Stimulated activated naive B cell treated with anti-CD40 and anti-IgM and Interleukin-4, amounts not matched to agents 10 μg/mL and 1 μg/mL and 100 μg/mL, for 72 hours (primary cell): ENCODE data around the gene FAM3B.
A peak's percentile ranks its signal among the peaks of the same experiment; 100 is the strongest.

Experiments used
- ATAC-seq, 2 donors: fragments of 150-1000 bp; cut with Tn5 transposase; replicated peaks; 2 replicates each; pipeline ENCODE4 v1.10.0; 2021; ENCODE audit warnings: moderate library complexity in 1 of 2
- DNase-seq: peaks from one replicate; pipeline ENCODE4 v3.0.0; 2021
- H3K27ac Mint-ChIP-seq: one replicate; pipeline ENCODE4 v1.8.0; 2022; ENCODE audit warnings: mild to moderate bottlenecking, mixed read lengths
- H3K27me3 Mint-ChIP-seq, 2 donors: one replicate each; pipeline ENCODE4 v1.8.0; 2022; ENCODE audit warnings: mixed read lengths in 2 of 2
- H3K36me3 Mint-ChIP-seq, 2 donors: one replicate each; pipeline ENCODE4 v1.8.0; 2022; ENCODE audit warnings: mixed read lengths in 2 of 2, mild to moderate bottlenecking in 1 of 2
- H3K4me1 Mint-ChIP-seq, 2 donors: one replicate each; pipeline ENCODE4 v1.8.0; 2022; ENCODE audit warnings: mixed read lengths in 2 of 2, mild to moderate bottlenecking in 1 of 2
- H3K4me3 Mint-ChIP-seq, 2 donors: one replicate each; pipeline ENCODE4 v1.8.0; 2022; ENCODE audit warnings: mild to moderate bottlenecking in 2 of 2, mixed read lengths in 2 of 2, moderate library complexity in 1 of 2
- H3K9me3 Mint-ChIP-seq, 2 donors: one replicate each; pipeline ENCODE4 v1.8.0; 2022; ENCODE audit warnings: mixed read lengths in 2 of 2, mild to moderate bottlenecking in 1 of 2

Gene FAM3B

DNA sequence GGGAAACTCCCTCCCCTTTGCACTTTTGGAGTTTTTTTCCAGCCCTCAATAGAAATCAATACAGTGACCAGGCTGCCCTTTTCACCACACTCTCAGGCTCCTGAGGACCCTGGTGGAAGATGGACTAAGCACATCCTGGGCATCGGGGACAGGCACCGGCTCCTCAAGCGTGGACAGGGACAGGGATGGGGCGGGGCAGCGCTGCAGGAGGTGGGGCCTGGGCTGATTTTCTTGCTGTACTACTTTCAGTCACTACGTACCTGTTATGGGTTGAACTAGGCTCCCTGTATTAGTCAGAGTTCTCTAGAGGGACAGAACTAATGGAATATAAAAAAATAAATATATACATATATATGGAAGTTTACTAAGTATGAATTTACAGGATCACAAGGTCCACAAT lies 47.7 kb downstream of the FAM3B start:
- H3K4me3 Mint-ChIP-seq: no peak overlapping the region
- no peaks in the 10 kb centered on the region for H3K27me3 Mint-ChIP-seq
- H3K36me3 Mint-ChIP-seq: no peaks in the 10 kb centered on the region
- peaks cover 41 to 65% of the 10 kb centered on the region in 2 donors for H3K4me1 Mint-ChIP-seq
- H3K9me3 Mint-ChIP-seq: no peaks in the 10 kb centered on the region
- no peak for ATAC-seq
- no peak overlapping the region for H3K27ac Mint-ChIP-seq
- no peak for DNase-seq

DNA sequence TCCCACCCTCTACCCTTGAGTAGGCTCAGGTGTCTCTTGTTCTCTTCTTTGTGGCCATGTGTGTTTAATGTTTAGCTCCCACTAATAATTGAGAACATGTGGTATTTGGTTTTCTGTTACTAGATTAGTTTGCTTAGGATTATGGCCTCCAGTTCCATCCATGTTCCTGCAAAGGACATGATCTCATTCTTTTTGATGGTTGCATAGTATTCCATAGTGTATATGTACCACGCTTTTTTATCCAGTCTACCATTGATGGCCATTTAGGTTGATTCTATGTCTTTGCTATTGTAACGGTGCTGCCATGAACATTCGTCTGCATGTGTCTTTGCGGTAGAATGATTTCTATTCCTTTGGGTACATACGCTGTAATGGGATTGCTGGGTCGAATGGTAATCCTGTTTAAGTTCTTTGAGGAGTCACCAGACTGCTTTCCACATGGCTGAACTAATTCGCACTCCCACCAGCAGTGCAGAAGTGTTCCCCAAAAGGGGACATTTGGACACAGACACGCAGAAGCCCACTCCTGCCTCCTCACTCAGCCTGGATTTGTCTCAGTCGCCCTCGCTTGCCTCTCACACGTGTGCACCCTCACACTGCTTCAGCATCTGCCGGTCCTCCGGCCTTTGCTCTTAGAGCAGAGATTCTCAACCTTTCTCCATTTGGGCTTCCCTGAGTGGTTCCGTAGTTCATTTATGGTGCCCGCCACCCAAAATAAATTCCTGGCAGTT lies 48.9 kb downstream of the FAM3B start:
- Mint-ChIP-seq H3K36me3 (no peaks in the 10 kb centered on the region), H3K4me3 (no peak overlapping the region), H3K9me3 (no peaks in the 10 kb centered on the region), H3K4me1 (peaks cover 50 to 76% of the 10 kb centered on the region in 2 donors), H3K27me3 (no peaks in the 10 kb centered on the region), H3K27ac (no peak overlapping the region)
- ATAC-seq (no peak), DNase-seq (no peak)

DNA sequence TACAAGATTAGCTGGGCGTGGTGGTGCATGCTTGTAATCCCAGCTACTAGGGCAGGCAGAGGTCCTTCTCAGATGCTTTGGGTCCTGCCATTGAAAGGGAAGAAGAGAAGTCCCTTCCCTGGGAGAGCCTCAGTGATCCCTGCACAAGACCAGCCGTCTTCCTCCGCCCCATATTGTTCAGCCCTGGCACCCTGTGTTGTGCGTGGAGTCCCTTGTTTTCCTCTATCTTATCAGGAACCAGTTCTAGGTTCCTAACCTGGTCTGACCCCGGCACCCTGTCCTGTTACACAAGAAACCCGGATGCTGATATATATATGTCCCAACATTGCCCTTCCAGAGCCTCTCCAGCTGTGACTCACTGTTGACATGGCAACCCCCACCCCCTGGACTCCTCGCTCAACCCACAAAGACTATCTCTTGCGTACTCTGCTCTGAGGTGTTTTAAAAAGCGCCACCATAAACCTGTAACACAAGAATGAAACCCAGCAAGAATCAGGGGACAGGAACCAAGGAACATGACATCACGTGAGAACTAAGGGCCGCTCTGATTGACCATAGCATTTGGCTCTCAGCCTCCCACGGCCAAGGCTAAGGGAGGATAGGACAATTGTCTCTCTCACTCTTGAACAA lies 50.0 kb downstream of the FAM3B start:
- no peaks in the 10 kb centered on the region for H3K27me3 Mint-ChIP-seq
- H3K4me3 Mint-ChIP-seq: no peak overlapping the region
- no peak for DNase-seq
- H3K36me3 Mint-ChIP-seq: no peaks in the 10 kb centered on the region
- peak overlapping the region; percentile 27 for H3K27ac Mint-ChIP-seq
- no peaks in the 10 kb centered on the region for H3K9me3 Mint-ChIP-seq
- H3K4me1 Mint-ChIP-seq: peaks cover 48 to 79% of the 10 kb centered on the region in 2 donors
- ATAC-seq: no peak

DNA sequence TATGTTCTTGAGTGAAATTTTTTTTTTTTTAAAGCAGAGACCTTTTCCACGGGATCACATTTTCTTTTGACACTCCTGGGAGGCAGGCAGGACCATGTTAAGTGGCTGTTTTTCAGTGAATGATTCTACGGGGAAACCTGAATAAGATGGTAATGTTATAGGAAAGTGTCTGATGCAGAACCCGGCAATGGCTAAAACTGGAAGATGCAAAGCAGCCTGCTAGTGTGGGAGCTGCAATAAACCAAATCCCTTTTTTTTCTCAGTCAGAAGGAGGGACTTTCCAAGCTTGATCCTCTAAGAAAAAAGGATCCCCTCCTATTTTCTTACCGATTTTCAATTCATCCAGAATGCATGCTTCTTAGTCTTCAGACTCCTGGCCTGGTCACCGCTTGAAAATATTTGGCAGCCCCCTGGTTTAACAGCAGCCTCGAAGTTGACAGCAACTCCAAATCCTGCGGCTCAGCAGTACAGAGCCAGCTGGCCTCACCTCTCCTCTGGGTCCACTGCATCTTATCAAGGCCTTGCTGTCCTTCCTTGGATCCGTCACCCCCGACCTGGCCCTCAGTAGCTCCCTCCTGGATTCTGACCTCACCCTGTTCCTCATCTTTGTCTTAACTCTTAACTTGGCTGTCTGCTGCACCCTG lies 50.8 kb downstream of the FAM3B start:
- H3K4me3 Mint-ChIP-seq: peak overlapping the region; percentile 58 to 62
- H3K27ac Mint-ChIP-seq: peak overlapping the region; percentile 26
- H3K36me3 Mint-ChIP-seq: no peaks in the 10 kb centered on the region
- H3K4me1 Mint-ChIP-seq: peaks cover 42 to 71% of the 10 kb centered on the region in 2 donors
- DNase-seq (no peak), ATAC-seq (peak; percentile 17 to 20)
- H3K9me3 Mint-ChIP-seq: no peaks in the 10 kb centered on the region
- no peaks in the 10 kb centered on the region for H3K27me3 Mint-ChIP-seq

DNA sequence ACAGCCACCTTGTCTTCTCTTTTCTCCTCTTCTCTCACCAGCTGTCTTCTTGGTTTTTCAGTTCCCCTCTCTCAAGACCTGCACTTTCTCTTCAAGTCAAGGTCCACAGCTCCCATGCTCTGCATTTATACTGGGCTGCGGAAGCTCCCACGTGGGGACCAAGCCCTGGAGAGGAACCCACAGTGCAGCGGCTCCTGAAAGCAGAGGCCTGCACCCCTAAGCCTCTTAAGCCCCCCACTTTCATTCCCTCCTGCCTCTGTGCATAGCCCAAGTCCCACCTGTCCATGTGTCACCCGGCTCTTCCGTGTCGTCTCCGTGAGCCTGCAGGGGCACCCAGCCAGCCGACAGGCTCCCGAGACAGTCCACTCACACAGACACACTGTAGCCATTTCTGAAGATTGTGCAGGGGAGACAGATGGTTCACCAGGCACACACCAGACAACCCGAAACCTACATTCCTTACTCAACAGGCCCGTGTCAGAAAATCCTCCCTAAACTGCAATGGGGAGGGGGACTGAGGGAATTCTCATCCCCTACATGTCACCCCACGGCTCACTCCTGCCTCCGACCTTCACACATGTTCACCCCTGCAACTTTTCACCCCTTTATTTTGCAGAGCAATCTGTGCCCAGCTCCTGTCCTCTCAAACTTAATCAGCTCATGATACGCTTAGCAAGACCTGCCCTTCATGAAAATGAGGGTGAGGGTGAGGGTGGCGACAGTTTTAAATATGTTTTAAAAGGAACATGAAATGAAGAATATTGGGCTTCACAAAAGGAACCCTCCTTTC lies 51.5 kb downstream of the FAM3B start:
- DNase-seq (peak; percentile 64), ATAC-seq (peak; percentile 83 to 90)
- H3K36me3 Mint-ChIP-seq: no peaks in the 10 kb centered on the region
- H3K9me3 Mint-ChIP-seq: no peaks in the 10 kb centered on the region
- peak overlapping the region; percentile 58 to 62 for H3K4me3 Mint-ChIP-seq
- H3K27ac Mint-ChIP-seq: peak overlapping the region; percentile 90
- H3K27me3 Mint-ChIP-seq: no peaks in the 10 kb centered on the region
- H3K4me1 Mint-ChIP-seq: peaks cover 38 to 64% of the 10 kb centered on the region in 2 donors

DNA sequence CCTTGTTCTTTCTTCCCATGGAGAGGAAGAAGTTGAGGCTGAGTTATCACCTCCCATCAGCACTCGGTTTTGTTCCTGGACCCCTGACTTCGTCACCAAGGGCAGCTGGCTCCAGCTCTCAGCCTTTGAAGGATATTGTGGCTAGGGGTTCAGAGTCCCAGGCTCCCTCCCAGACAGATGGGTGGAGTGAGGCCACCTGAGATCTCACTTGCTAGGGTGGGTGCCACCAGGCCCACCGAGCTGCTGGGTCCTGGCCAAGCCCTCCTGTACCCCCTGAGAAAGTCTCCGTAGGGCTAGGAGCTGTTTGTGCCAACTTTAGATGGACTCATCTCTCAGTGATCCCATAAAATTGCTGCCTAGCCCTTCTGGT lies 52.1 kb downstream of the FAM3B start:
- ATAC-seq: no peak
- Mint-ChIP-seq H3K36me3 (no peaks in the 10 kb centered on the region), H3K9me3 (no peaks in the 10 kb centered on the region), H3K27ac (peak overlapping the region; percentile 90), H3K4me1 (peaks cover 37 to 58% of the 10 kb centered on the region in 2 donors), H3K27me3 (no peaks in the 10 kb centered on the region), H3K4me3 (peak overlapping the region; percentile 80 to 82)
- DNase-seq: no peak

DNA sequence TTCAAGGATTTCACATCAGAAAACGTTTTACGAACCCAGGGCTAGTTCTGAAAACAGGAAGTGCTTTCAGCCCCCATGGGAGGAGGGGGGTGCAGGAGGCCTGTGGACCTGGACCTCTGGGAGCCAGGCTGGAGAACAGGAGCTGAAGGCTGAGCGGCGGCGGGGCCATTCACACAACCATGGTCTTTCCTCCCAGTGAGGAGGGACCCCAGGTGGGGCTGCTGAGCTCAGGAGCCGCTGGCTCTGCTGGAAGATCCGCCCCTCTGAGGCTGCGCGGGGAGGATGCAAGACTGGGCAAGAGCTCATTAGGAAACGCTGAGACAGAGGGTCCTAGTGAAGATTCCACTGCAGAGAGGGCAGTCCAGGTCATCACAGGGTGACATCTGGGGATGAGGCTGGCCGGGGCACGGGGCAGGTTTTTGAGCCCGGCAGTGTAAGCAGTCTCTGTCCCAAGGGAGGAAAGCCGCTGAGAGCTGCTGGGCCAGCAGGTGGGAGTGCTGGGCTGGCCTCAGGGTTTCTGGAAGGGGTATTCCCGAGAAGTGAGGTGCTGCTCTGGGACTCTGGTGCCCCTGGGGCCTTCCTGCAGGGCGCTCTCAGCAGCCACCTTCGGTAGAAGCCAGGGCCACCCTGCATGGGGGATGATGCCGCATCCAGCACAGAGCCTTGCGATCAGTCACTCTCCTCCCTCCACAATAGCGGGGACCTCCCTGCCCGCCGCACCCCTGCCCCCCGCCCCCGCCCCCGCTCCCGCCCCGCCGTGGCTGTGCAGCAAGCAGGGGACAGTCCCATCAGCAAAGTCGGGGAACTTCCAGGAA lies 52.7 kb downstream of the FAM3B start:
- peak overlapping the region; percentile 90 for H3K27ac Mint-ChIP-seq
- DNase-seq (peak; percentile 59), ATAC-seq (peak; percentile 52 to 59)
- no peaks in the 10 kb centered on the region for H3K36me3 Mint-ChIP-seq
- H3K27me3 Mint-ChIP-seq: no peaks in the 10 kb centered on the region
- H3K9me3 Mint-ChIP-seq: no peaks in the 10 kb centered on the region
- peak overlapping the region; percentile 80 to 82 for H3K4me3 Mint-ChIP-seq
- H3K4me1 Mint-ChIP-seq: peaks cover 36 to 53% of the 10 kb centered on the region in 2 donors

DNA sequence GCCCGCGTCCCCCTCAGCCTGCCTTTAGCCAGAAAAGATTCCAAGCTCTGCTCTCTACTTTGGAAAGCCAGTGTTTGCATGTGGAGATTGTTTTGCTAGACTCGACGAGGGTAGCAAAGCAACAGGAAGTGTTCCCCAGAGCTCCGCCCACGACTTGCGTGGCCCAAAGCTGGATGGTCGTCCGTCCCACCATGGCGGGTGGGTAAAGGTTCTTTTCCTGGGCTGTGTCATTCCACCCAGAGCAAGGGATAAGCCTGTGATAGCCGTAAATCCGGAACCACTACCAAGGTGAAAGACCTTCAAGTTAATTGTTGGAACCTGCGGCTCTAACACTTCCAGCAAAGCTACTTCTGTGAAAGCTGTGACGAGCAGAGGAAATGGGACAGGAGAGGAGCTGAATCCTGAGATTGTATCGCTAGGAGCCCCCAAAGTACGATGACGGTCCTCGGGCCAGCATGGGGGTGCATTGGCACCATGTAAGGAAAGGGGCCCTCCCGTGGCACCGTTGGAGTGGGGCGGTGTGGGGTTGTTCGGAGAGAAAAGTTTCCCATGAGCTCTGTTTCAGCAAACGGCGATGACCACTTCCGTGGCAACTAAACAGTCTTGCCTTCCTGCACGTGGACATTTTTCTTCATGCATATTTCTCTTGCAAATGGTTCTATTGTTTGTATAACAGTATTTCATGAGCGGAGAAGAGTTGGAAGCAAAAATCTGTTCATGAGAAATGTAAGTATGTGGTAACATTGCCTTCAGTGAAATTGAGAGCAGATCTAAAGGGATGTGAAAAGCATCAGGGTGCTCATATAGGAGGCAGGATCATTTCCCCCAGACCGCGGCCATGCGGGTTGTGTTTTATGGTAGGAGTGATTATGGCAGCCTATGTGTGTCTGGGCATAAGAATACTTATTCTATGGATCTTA lies 53.6 kb downstream of the FAM3B start:
- Mint-ChIP-seq H3K27ac (peak overlapping the region; percentile 27), H3K36me3 (peaks cover 0 to 4% of the 10 kb centered on the region in 2 donors), H3K27me3 (no peaks in the 10 kb centered on the region), H3K4me1 (peaks cover 39 to 60% of the 10 kb centered on the region in 2 donors), H3K9me3 (no peaks in the 10 kb centered on the region), H3K4me3 (peak overlapping the region; percentile 80 to 82)
- DNase-seq (peak; percentile 35), ATAC-seq (peak; percentile 16 to 21)

DNA sequence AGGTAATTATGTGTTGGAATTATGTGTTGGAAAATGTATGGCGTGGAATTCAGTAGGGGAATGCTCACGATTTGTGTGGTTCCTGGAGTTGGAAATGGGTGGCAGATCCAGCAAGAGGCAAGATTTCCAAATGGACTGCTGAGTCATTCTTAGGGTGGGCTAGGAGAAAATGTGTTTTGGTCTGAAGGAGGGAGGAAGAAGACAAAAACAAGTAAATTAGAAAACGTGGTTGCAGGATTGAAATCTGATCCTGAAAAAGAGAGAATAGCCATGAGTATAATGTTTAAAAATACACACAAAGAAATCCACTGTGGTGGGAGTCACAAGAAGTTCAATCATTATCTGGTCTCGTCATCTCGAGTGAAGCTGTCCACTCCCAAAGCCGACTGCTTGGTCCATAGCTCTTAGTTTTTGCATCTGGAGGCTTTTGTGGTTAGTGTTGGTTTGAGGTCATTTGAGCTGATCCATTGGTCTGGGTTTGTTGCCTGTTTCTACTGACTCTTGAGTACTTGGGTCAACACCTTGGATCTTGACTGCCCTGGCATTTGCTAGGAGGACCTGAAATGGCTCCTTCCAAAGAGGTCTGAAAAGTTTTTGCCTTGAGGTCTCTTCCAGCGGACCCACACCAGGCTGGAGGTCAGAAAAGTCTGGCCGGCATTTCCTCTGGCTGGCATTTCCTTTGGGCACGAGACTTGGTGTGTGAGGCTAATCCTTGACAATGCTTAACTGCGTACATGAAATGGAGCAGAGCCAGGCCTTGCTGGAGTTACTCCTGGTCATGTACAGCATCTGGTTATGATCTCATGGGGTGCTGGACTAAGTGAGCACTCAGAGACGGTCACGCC lies 54.5 kb downstream of the FAM3B start:
- ATAC-seq (no peak), DNase-seq (no peak)
- H3K4me3 Mint-ChIP-seq: peak overlapping the region in 1 of 2 donors; percentile 82
- no peaks in the 10 kb centered on the region for H3K9me3 Mint-ChIP-seq
- peaks cover 0 to 4% of the 10 kb centered on the region in 2 donors for H3K36me3 Mint-ChIP-seq
- H3K4me1 Mint-ChIP-seq: peaks cover 39 to 59% of the 10 kb centered on the region in 2 donors
- H3K27ac Mint-ChIP-seq: no peak overlapping the region
- H3K27me3 Mint-ChIP-seq: no peaks in the 10 kb centered on the region

DNA sequence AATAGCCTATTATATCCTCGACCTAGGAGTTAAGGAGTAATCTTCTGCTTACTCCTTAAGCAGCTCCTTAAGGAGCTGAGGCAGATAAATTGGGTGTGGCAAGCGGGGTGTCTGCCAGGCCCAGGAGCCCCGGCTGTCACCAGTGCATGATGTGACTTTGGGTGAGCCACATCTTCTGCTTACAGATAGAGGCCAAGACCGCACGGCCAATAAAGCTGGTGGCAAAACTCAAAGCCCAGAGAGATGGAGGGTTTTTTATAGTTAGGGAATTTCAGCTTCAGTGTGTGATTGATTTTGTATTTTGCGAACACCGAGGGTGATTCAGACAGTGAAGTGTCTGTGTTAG lies 55.1 kb downstream of the FAM3B start:
- no peaks in the 10 kb centered on the region for H3K9me3 Mint-ChIP-seq
- DNase-seq: no peak
- no peak for ATAC-seq
- H3K36me3 Mint-ChIP-seq: peaks cover 3 to 7% of the 10 kb centered on the region in 2 donors
- H3K27me3 Mint-ChIP-seq: no peaks in the 10 kb centered on the region
- H3K4me3 Mint-ChIP-seq: no peak overlapping the region
- peaks cover 37 to 53% of the 10 kb centered on the region in 2 donors for H3K4me1 Mint-ChIP-seq
- H3K27ac Mint-ChIP-seq: no peak overlapping the region

DNA sequence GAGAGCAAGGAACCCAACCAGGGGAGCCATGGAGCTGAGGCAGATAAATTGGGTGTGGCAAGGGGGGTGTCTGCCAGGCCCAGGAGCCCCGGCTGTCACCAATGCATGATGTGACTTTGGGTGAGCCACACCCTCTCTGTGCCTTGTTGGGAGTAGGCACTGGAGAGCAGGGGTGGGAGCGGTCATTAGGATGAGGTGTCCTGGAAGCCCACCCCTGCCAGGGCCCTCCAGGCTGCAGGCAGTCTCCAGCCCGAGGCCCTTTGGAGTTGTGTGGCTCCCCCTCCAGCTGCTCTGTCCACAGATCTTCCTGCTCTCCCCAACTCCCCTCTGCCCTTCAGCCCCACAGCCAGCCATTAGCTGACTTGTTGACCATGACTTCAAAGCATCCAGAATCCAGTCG lies 56.7 kb downstream of the FAM3B start:
- DNase-seq: no peak

DNA sequence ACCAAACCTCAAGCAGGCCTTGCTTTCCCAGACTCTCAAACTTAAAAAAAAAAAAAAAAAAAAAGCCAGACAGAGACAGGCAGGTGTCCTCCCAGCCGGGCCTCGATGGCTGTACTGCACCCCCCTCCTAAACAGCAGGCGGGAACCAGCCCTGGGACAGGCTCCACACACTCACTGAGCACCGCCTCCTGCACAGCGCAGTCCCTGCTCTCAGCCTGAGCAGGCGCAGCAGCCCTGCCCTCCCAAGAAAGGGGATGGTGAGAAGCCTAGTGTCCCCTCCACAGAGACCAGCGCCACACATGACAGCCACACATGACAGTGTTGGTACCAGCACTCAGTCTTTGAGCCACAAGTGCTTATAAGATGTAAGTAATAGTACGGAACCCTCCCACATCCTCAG lies 57.2 kb downstream of the FAM3B start:
- no peaks in the 10 kb centered on the region for H3K27me3 Mint-ChIP-seq
- DNase-seq: no peak
- peaks cover 23 to 35% of the 10 kb centered on the region in 2 donors for H3K4me1 Mint-ChIP-seq
- H3K4me3 Mint-ChIP-seq: no peak overlapping the region
- H3K27ac Mint-ChIP-seq: no peak overlapping the region
- H3K9me3 Mint-ChIP-seq: no peaks in the 10 kb centered on the region
- peaks cover 15 to 18% of the 10 kb centered on the region in 2 donors for H3K36me3 Mint-ChIP-seq
- no peak for ATAC-seq

More for the DNA sequence above, 56.7 kb downstream of the FAM3B start:
- H3K9me3 Mint-ChIP-seq: no peaks in the 10 kb centered on the region
- H3K27me3 Mint-ChIP-seq: no peaks in the 10 kb centered on the region
- H3K36me3 Mint-ChIP-seq: peaks cover 14 to 18% of the 10 kb centered on the region in 2 donors
- no peak overlapping the region for H3K4me3 Mint-ChIP-seq
- no peak for ATAC-seq
- H3K4me1 Mint-ChIP-seq: peaks cover 27 to 40% of the 10 kb centered on the region in 2 donors
- no peak overlapping the region for H3K27ac Mint-ChIP-seq
